Adipocyte (in vitro differentiated cells): ENCODE data around the gene PPT1.

ENCODE experiments used
- DNase-seq: peaks from one replicate; pipeline ENCODE4 v3.0.0-alpha.2; 2015; ENCODE audit warnings: low read depth
- H3K27me3 ChIP-seq: replicated peaks from 2 replicates; pipeline ENCODE4 v1.7.0; 2013; ENCODE audit warnings: mild to moderate bottlenecking, low read length, moderate library complexity; ENCODE audit not compliant: control insufficient read depth, insufficient read depth
- H3K36me3 ChIP-seq: 2 replicates; pipeline ENCODE4 v1.7.0; 2013; ENCODE audit warnings: low read length, mild to moderate bottlenecking, moderate library complexity; ENCODE audit not compliant: control insufficient read depth, insufficient read depth, severe bottlenecking
- H3K4me1 ChIP-seq: 2 replicates; pipeline ENCODE4 v1.7.0; 2013; ENCODE audit warnings: mild to moderate bottlenecking, low read length, moderate library complexity; ENCODE audit not compliant: control insufficient read depth, insufficient read depth
- H3K4me3 ChIP-seq: 2 replicates; pipeline ENCODE4 v1.7.0; 2013; ENCODE audit warnings: mild to moderate bottlenecking, low read length, moderate library complexity
- H3K9ac ChIP-seq: 2 replicates; pipeline ENCODE4 v1.7.0; 2013; ENCODE audit warnings: mild to moderate bottlenecking, low read length, moderate library complexity
- H3K9me3 ChIP-seq: 2 replicates; pipeline ENCODE4 v1.7.0; 2013; ENCODE audit warnings: mild to moderate bottlenecking, low read length, moderate library complexity; ENCODE audit not compliant: control insufficient read depth

Gene PPT1

GRCh38 chr1:40049725-40050124 is 47.3 kb downstream of the PPT1 start:
- no peaks in the 10 kb centered on the region for H3K27me3 ChIP-seq
- H3K9ac ChIP-seq: no peak overlapping the region
- DNase-seq: no peak
- peaks cover 21% of the 10 kb centered on the region for H3K36me3 ChIP-seq
- H3K4me1 ChIP-seq: peaks cover 23% of the 10 kb centered on the region
- H3K9me3 ChIP-seq: no peaks in the 10 kb centered on the region
- H3K4me3 ChIP-seq: no peak overlapping the region

GRCh38 chr1:40047769-40048168 is 49.3 kb downstream of the PPT1 start:
- Histone ChIP-seq H3K9ac (no peak overlapping the region), H3K4me1 (peaks cover 39% of the 10 kb centered on the region), H3K4me3 (no peak overlapping the region), H3K27me3 (no peaks in the 10 kb centered on the region), H3K9me3 (no peaks in the 10 kb centered on the region), H3K36me3 (peaks cover 21% of the 10 kb centered on the region)
- DNase-seq: no peak

- H3K9me3 ChIP-seq: no peaks in the 10 kb centered on the region
- peaks cover 44% of the 10 kb centered on the region for H3K4me1 ChIP-seq
- DNase-seq: no peak
- H3K27me3 ChIP-seq: no peaks in the 10 kb centered on the region
- H3K36me3 ChIP-seq: peaks cover 25% of the 10 kb centered on the region
- no peak overlapping the region for H3K9ac ChIP-seq
- H3K4me3 ChIP-seq: no peak overlapping the region
Measured at GRCh38 chr1:40047276-40047675, 49.8 kb downstream of the PPT1 start.

GRCh38 chr1:40045766-40046165 is 51.3 kb downstream of the PPT1 start:
- no peaks in the 10 kb centered on the region for H3K9me3 ChIP-seq
- no peak for DNase-seq
- peaks cover 24% of the 10 kb centered on the region for H3K36me3 ChIP-seq
- H3K9ac ChIP-seq: no peak overlapping the region
- peaks cover 55% of the 10 kb centered on the region for H3K4me1 ChIP-seq
- H3K4me3 ChIP-seq: no peak overlapping the region
- H3K27me3 ChIP-seq: no peaks in the 10 kb centered on the region

- Histone ChIP-seq H3K4me3 (no peak overlapping the region), H3K36me3 (peaks cover 21% of the 10 kb centered on the region), H3K9me3 (no peaks in the 10 kb centered on the region), H3K9ac (no peak overlapping the region), H3K4me1 (peaks cover 55% of the 10 kb centered on the region), H3K27me3 (no peaks in the 10 kb centered on the region)
- DNase-seq: no peak
Measured at GRCh38 chr1:40045182-40045581, 51.9 kb downstream of the PPT1 start.

- no peaks in the 10 kb centered on the region for H3K9me3 ChIP-seq
- H3K4me3 ChIP-seq: no peak overlapping the region
- peak; percentile 35 for DNase-seq
- peaks cover 17% of the 10 kb centered on the region for H3K36me3 ChIP-seq
- peaks cover 52% of the 10 kb centered on the region for H3K4me1 ChIP-seq
- H3K9ac ChIP-seq: no peak overlapping the region
- H3K27me3 ChIP-seq: no peaks in the 10 kb centered on the region
Measured at GRCh38 chr1:40044110-40044509, 52.9 kb downstream of the PPT1 start.

GRCh38 chr1:40042341-40042740 is 54.7 kb downstream of the PPT1 start:
- Histone ChIP-seq H3K4me1 (peaks cover 54% of the 10 kb centered on the region), H3K36me3 (peaks cover 6% of the 10 kb centered on the region), H3K4me3 (peak overlapping the region; percentile 99), H3K9me3 (no peaks in the 10 kb centered on the region), H3K27me3 (no peaks in the 10 kb centered on the region), H3K9ac (no peak overlapping the region)
- no peak for DNase-seq

GRCh38 chr1:40041466-40041838 is 55.6 kb downstream of the PPT1 start:
- H3K27me3 ChIP-seq: no peaks in the 10 kb centered on the region

GRCh38 chr1:40040511-40041465 is 56.3 kb downstream of the PPT1 start, which contains the start of gene CAP1:
Gene CAP1 (plus strand): TSS chr1:40040729. CDS start chr1:40059347, 18,618 bp downstream.
- H3K4me1 ChIP-seq: peaks cover 63% of the 10 kb centered on the region
- H3K4me3 ChIP-seq: peak within 1 kb of the TSS; percentile 99
- no peaks in the 10 kb centered on the region for H3K27me3 ChIP-seq
- DNase-seq: peak; percentile 100
- peak within 1 kb of the TSS; percentile 99 for H3K9ac ChIP-seq
- H3K9me3 ChIP-seq: no peaks in the 10 kb centered on the region
- H3K36me3 ChIP-seq: peaks cover 6% of the 10 kb centered on the region

More at GRCh38 chr1:40041466-40041838, 55.6 kb downstream of the PPT1 start:
- H3K4me3 ChIP-seq: peak overlapping the region; percentile 99
- peaks cover 6% of the 10 kb centered on the region for H3K36me3 ChIP-seq
- no peak for DNase-seq
- H3K4me1 ChIP-seq: peaks cover 62% of the 10 kb centered on the region
- peak overlapping the region; percentile 99 for H3K9ac ChIP-seq
- no peaks in the 10 kb centered on the region for H3K9me3 ChIP-seq

GRCh38 chr1:40039757-40040510 is 57.1 kb downstream of the PPT1 start:
- peaks cover 55% of the 10 kb centered on the region for H3K4me1 ChIP-seq
- H3K27me3 ChIP-seq: no peaks in the 10 kb centered on the region
- peak overlapping the region; percentile 99 for H3K9ac ChIP-seq
- peak overlapping the region; percentile 99 for H3K4me3 ChIP-seq
- peak; percentile 85 for DNase-seq
- H3K9me3 ChIP-seq: no peaks in the 10 kb centered on the region
- peaks cover 6% of the 10 kb centered on the region for H3K36me3 ChIP-seq

- DNase-seq: no peak
- Histone ChIP-seq H3K9me3 (no peaks in the 10 kb centered on the region), H3K27me3 (no peaks in the 10 kb centered on the region), H3K4me3 (peak overlapping the region; percentile 99), H3K36me3 (peaks cover 6% of the 10 kb centered on the region), H3K9ac (peak overlapping the region; percentile 99), H3K4me1 (peaks cover 51% of the 10 kb centered on the region)
Measured at GRCh38 chr1:40039245-40039756, 57.8 kb downstream of the PPT1 start.
